CD4-positive, CD25-positive, alpha-beta regulatory T cell (primary cell): ENCODE results near the gene WDR46. TPM values are rescaled to one million over a fixed set of nuclear protein-coding genes. Genes with fewer than 3 reads are reported as not detected.

Source experiments
- ATAC-seq, 2 donors: fragments of 150-1000 bp; cut with Tn5 transposase; one replicate each; pipeline ENCODE4 v1.10.0; 2021; ENCODE audit warnings: low read depth in 2 of 2, moderate number of reproducible peaks in 2 of 2, moderate library complexity in 1 of 2
- DNase-seq, 3 donors: peaks; one replicate each; pipeline versions ENCODE4 v3.0.0 to v3.0.0-alpha.2; 2012 to 2022; ENCODE audit warnings: mixed read lengths in 1 of 3
- H3K27ac ChIP-seq: one replicate; pipeline ENCODE4 v1.7.0; 2013; ENCODE audit warnings: mild to moderate bottlenecking, low read length; ENCODE audit not compliant: insufficient read depth, poor library complexity, severe bottlenecking
- H3K27me3 ChIP-seq: one replicate; pipeline ENCODE4 v1.7.0; 2013; ENCODE audit warnings: low read length; ENCODE audit not compliant: control insufficient read depth, insufficient read depth
- H3K36me3 ChIP-seq: one replicate; pipeline ENCODE4 v1.7.0; 2013; ENCODE audit warnings: mild to moderate bottlenecking, low read length, moderate library complexity; ENCODE audit not compliant: control insufficient read depth, insufficient read depth
- H3K4me1 ChIP-seq: 2 replicates; pipeline ENCODE4 v1.7.0; 2013; ENCODE audit warnings: mild to moderate bottlenecking, low read length; ENCODE audit not compliant: insufficient read depth, control insufficient read depth, poor library complexity, severe bottlenecking
- H3K4me3 ChIP-seq: one replicate; pipeline ENCODE4 v1.7.0; 2013; ENCODE audit warnings: low read depth, mild to moderate bottlenecking, low read length, moderate library complexity
- H3K9me3 ChIP-seq, 2 experiments: 1 replicate in 1 of 2; 2 replicates in 1 of 2; pipeline ENCODE4 v1.7.0; 2013; ENCODE audit warnings: low read length in 2 of 2, mild to moderate bottlenecking in 1 of 2, moderate library complexity in 1 of 2; ENCODE audit not compliant: control insufficient read depth in 2 of 2
- H3K27ac Mint-ChIP-seq, 3 donors: one replicate each; pipeline ENCODE4 v1.8.0; 2020 to 2022; ENCODE audit warnings: mild to moderate bottlenecking in 3 of 3, mixed read lengths in 3 of 3, moderate library complexity in 2 of 3
- H3K27me3 Mint-ChIP-seq: one replicate; pipeline ENCODE4 v1.8.0; 2022; ENCODE audit warnings: mild to moderate bottlenecking, mixed read lengths
- H3K36me3 Mint-ChIP-seq: one replicate; pipeline ENCODE4 v1.8.0; 2020; ENCODE audit warnings: mixed read lengths
- H3K4me1 Mint-ChIP-seq, 4 donors: one replicate each; pipeline ENCODE4 v1.8.0; 2020 to 2022; ENCODE audit warnings: mixed read lengths in 4 of 4, mild to moderate bottlenecking in 1 of 4
- H3K4me3 Mint-ChIP-seq, 4 donors: one replicate each; pipeline ENCODE4 v1.8.0; 2020 to 2022; ENCODE audit warnings: mild to moderate bottlenecking in 4 of 4, mixed read lengths in 4 of 4, moderate library complexity in 3 of 4
- H3K9me3 Mint-ChIP-seq, 7 donors: one replicate each; pipeline ENCODE4 v1.8.0; 2020 to 2022; ENCODE audit warnings: mixed read lengths in 7 of 7, mild to moderate bottlenecking in 3 of 7, moderate library complexity in 2 of 7
- polyA plus RNA-seq, 4 donors: library from polyadenylated mRNA; unstranded; fragments of 300-500 nt; fragmentation: Illumina TruSeq; gene quantifications; one replicate each; pipeline ENCODE4 v1.2.3, GENCODE V29; 2021
- total RNA-seq: library from RNA; stranded (reverse); gene quantifications from one replicate; pipeline ENCODE4 v1.2.3, GENCODE V29; 2022

WDR46 gene
- 31.5 TPM for total RNA-seq
- polyA plus RNA-seq = 10 to 100 TPM; 50.6 to 54.0 (median 52.0) TPM

- DNase-seq = peak; percentile 78 to 95 (median 91)
- no peaks in the 10 kb centered on the region for H3K9me3 ChIP-seq
- H3K27ac ChIP-seq = peak within 1 kb of the TSS; percentile 81
- peak within 1 kb of the TSS; percentile 88 for H3K4me3 ChIP-seq
- Mint-ChIP-seq H3K4me1 (peaks cover 13 to 56% (median 29%) of the 10 kb centered on the region in 4 donors), H3K27ac (peak within 1 kb of the TSS; percentile 89 to 98 (median 95)), H3K4me3 (peak within 1 kb of the TSS; percentile 93 to 99 (median 98)), H3K27me3 (no peaks in the 10 kb centered on the region), H3K36me3 (peaks cover 22% of the 10 kb centered on the region), H3K9me3 (no peaks in the 10 kb centered on the region)
- H3K36me3 ChIP-seq = peaks cover 41% of the 10 kb centered on the region
- ATAC-seq = peak; percentile 95 to 97
- peaks cover 26% of the 10 kb centered on the region for H3K4me1 ChIP-seq
- H3K27me3 ChIP-seq = no peaks in the 10 kb centered on the region
Measured at GRCh38 chr6:33288921-33289783, at the start of gene WDR46, which contains the start of gene PFDN6. TSS of gene WDR46 (minus strand) at chr6:33289239. CDS start at chr6:33289170, 69 bp downstream. TSS of gene PFDN6 (plus strand) at chr6:33289601. CDS start at chr6:33289857, 256 bp downstream.

- DNase-seq (no peak), ATAC-seq (no peak)
- H3K4me3 ChIP-seq = no peak overlapping the region
- Mint-ChIP-seq H3K4me3 (no peak overlapping the region), H3K36me3 (no peaks in the 10 kb centered on the region), H3K9me3 (no peaks in the 10 kb centered on the region), H3K27ac (no peak overlapping the region), H3K4me1 (peaks cover 0 to 14% (median 0%) of the 10 kb centered on the region in 4 donors), H3K27me3 (no peaks in the 10 kb centered on the region)
- H3K4me1 ChIP-seq = no peaks in the 10 kb centered on the region
- H3K36me3 ChIP-seq = no peaks in the 10 kb centered on the region
- H3K9me3 ChIP-seq = no peaks in the 10 kb centered on the region
- H3K27ac ChIP-seq = no peak overlapping the region
- no peaks in the 10 kb centered on the region for H3K27me3 ChIP-seq
Measured at GRCh38 chr6:33336495-33336894, 47.5 kb upstream of the WDR46 start.

- Histone ChIP-seq H3K27ac (no peak overlapping the region), H3K4me1 (no peaks in the 10 kb centered on the region), H3K9me3 (no peaks in the 10 kb centered on the region), H3K4me3 (no peak overlapping the region), H3K27me3 (no peaks in the 10 kb centered on the region), H3K36me3 (no peaks in the 10 kb centered on the region)
- no peaks in the 10 kb centered on the region for H3K36me3 Mint-ChIP-seq
- H3K4me3 Mint-ChIP-seq = no peak overlapping the region
- H3K9me3 Mint-ChIP-seq = no peaks in the 10 kb centered on the region
- no peak for DNase-seq
- no peak for ATAC-seq
- H3K27ac Mint-ChIP-seq = no peak overlapping the region
- peaks cover 0 to 14% (median 0%) of the 10 kb centered on the region in 4 donors for H3K4me1 Mint-ChIP-seq
- no peaks in the 10 kb centered on the region for H3K27me3 Mint-ChIP-seq
Measured at GRCh38 chr6:33335916-33336315, 46.9 kb upstream of the WDR46 start.

- ATAC-seq (no peak), DNase-seq (no peak)
- no peak overlapping the region for H3K4me3 Mint-ChIP-seq
- no peak overlapping the region for H3K27ac Mint-ChIP-seq
- H3K36me3 Mint-ChIP-seq = no peaks in the 10 kb centered on the region
- no peaks in the 10 kb centered on the region for H3K9me3 Mint-ChIP-seq
- peaks cover 0 to 3% (median 0%) of the 10 kb centered on the region in 4 donors for H3K4me1 Mint-ChIP-seq
- Histone ChIP-seq H3K4me1 (no peaks in the 10 kb centered on the region), H3K27ac (no peak overlapping the region), H3K27me3 (no peaks in the 10 kb centered on the region), H3K36me3 (no peaks in the 10 kb centered on the region), H3K9me3 (no peaks in the 10 kb centered on the region), H3K4me3 (no peak overlapping the region)
- no peaks in the 10 kb centered on the region for H3K27me3 Mint-ChIP-seq
Measured at GRCh38 chr6:33333666-33334065, 44.6 kb upstream of the WDR46 start.

- Mint-ChIP-seq H3K36me3 (no peaks in the 10 kb centered on the region), H3K27ac (no peak overlapping the region), H3K4me3 (no peak overlapping the region), H3K9me3 (no peaks in the 10 kb centered on the region), H3K27me3 (no peaks in the 10 kb centered on the region), H3K4me1 (peaks cover 0 to 3% (median 1%) of the 10 kb centered on the region in 4 donors)
- Histone ChIP-seq H3K4me3 (no peak overlapping the region), H3K27ac (no peak overlapping the region), H3K4me1 (no peaks in the 10 kb centered on the region), H3K27me3 (no peaks in the 10 kb centered on the region), H3K9me3 (no peaks in the 10 kb centered on the region), H3K36me3 (no peaks in the 10 kb centered on the region)
- no peak for ATAC-seq
- no peak for DNase-seq
Measured at GRCh38 chr6:33330736-33331135, 41.7 kb upstream of the WDR46 start.

- Mint-ChIP-seq H3K36me3 (no peaks in the 10 kb centered on the region), H3K27me3 (no peaks in the 10 kb centered on the region), H3K9me3 (no peaks in the 10 kb centered on the region), H3K4me1 (peaks cover 0 to 5% (median 4%) of the 10 kb centered on the region in 4 donors), H3K27ac (peak overlapping the region in 1 of 3 donors; percentile 88), H3K4me3 (no peak overlapping the region)
- no peak overlapping the region for H3K27ac ChIP-seq
- no peak overlapping the region for H3K4me3 ChIP-seq
- H3K9me3 ChIP-seq = no peaks in the 10 kb centered on the region
- H3K36me3 ChIP-seq = no peaks in the 10 kb centered on the region
- no peaks in the 10 kb centered on the region for H3K27me3 ChIP-seq
- H3K4me1 ChIP-seq = peaks cover 5% of the 10 kb centered on the region
- ATAC-seq (no peak), DNase-seq (no peak)
Measured at GRCh38 chr6:33329058-33329457, 40.0 kb upstream of the WDR46 start.

GRCh38 chr6:33324125-33324524, 35.1 kb upstream of the WDR46 start:
- peaks cover 47% of the 10 kb centered on the region for H3K4me1 ChIP-seq
- no peak for ATAC-seq
- Mint-ChIP-seq H3K36me3 (peaks cover 25% of the 10 kb centered on the region), H3K9me3 (peaks cover 0 to 1% (median 0%) of the 10 kb centered on the region in 7 donors), H3K27me3 (no peaks in the 10 kb centered on the region), H3K4me3 (peak overlapping the region; percentile 90 to 100 (median 98)), H3K27ac (peak overlapping the region; percentile 95 to 99 (median 98)), H3K4me1 (peaks cover 4 to 52% (median 26%) of the 10 kb centered on the region in 4 donors)
- H3K4me3 ChIP-seq = peak overlapping the region; percentile 96
- peak overlapping the region; percentile 86 for H3K27ac ChIP-seq
- no peaks in the 10 kb centered on the region for H3K27me3 ChIP-seq
- no peaks in the 10 kb centered on the region for H3K9me3 ChIP-seq
- DNase-seq = peak in 1 of 3 donors; percentile 20
- peaks cover 26% of the 10 kb centered on the region for H3K36me3 ChIP-seq
